NB4 (cell line): Measurements from ENCODE around the gene SLC25A11.

Source experiments
- CTCF ChIP-seq: IDR thresholded peaks from one replicate; pipeline ENCODE4 v1.5.1; 2012; ENCODE audit warnings: low read depth, low read length
- MAX ChIP-seq: IDR thresholded peaks from 2 replicates; pipeline ENCODE4 v1.6.1; 2011; ENCODE audit warnings: low read depth, low read length
- MYC ChIP-seq: IDR thresholded peaks from 2 replicates; pipeline ENCODE4 v1.6.1; 2011; ENCODE audit warnings: low read depth, low read length
- POLR2A ChIP-seq: IDR thresholded peaks from 2 replicates; pipeline ENCODE4 v1.6.1; 2011; ENCODE audit warnings: mild to moderate bottlenecking; ENCODE audit not compliant: insufficient read length; ENCODE audit errors: extremely low read depth

GRCh38 chr17:4937553-4937952, 2.3 kb downstream of the SLC25A11 start:
- TF ChIP-seq CTCF (no peak), POLR2A (no peak), MAX (no peak), MYC (no peak)
